A673 (cell line): ENCODE measurements around the gene PASK.

Experiments used
- CTCF ChIP-seq: fragments of 300-800, 200-600 bp; sonication (generic); conservative IDR thresholded peaks from 2 replicates; pipeline ENCODE4 v1.5.1; 2017; ENCODE audit warnings: low read depth, mild to moderate bottlenecking, antibody characterized with exemption, low read length, moderate library complexity, mixed read lengths
- EZH2 ChIP-seq: fragments of 200-600 bp; sonication (generic); IDR thresholded peaks from 2 replicates; pipeline ENCODE4 v1.6.1; 2017; ENCODE audit warnings: borderline replicate concordance, low read depth, mild to moderate bottlenecking, mixed read lengths, antibody characterized with exemption, low read length; ENCODE audit not compliant: poor library complexity, severe bottlenecking

GRCh38 chr2:241179899-241180298 is 30.6 kb upstream of the PASK start:
- TF ChIP-seq CTCF (no peak), EZH2 (no peak)
